IMR-90 (cell line): ENCODE data around the gene LGMN. TPM values are rescaled to one million over a fixed set of nuclear protein-coding genes. Genes with fewer than 3 reads are reported as not detected.

Source experiments
- ATAC-seq: fragments of 200-7000 bp; cut with Tn5 transposase; 2 replicates; pipeline ENCODE4 v1.9.1; 2020; ENCODE audit warnings: low read depth, mild to moderate bottlenecking, moderate library complexity
- BruUV-seq: library from RNA; stranded (reverse); fragments of 400-500 nt; replicated peaks from 2 replicates; lab custom pipeline; 2021; lab: Mats Ljungman, UMichigan
- CTCF ChIA-PET: fragments of 300-600 bp; formaldehyde crosslinking; extraction: SDS; loops from one replicate; lab custom pipeline; 2021; ENCODE audit warnings: antibody characterized with exemption; lab: Yijun Ruan, JAX
- POLR2A ChIA-PET: fragments of 300-600 bp; sonication (Branson Sonifier 250); formaldehyde crosslinking; loops from one replicate; lab custom pipeline; 2022; ENCODE audit warnings: antibody characterized with exemption; ENCODE audit not compliant: unreplicated experiment; lab: Charles Lee
- DNase-seq: peaks from one replicate; pipeline ENCODE4 v3.0.0; 2013
- H2AFZ ChIP-seq: replicated peaks from 2 replicates; pipeline ENCODE3; 2013; ENCODE audit warnings: low read length, mild to moderate bottlenecking; ENCODE audit not compliant: poor library complexity
- H2AK5ac ChIP-seq: 2 replicates; pipeline ENCODE4 v1.6.1; 2013; ENCODE audit warnings: low read depth, low read length, inconsistent platforms
- H2AK9ac ChIP-seq: replicated peaks from 2 replicates; pipeline ENCODE3; 2013; ENCODE audit warnings: mild to moderate bottlenecking, low read depth, low read length, moderate library complexity; ENCODE audit not compliant: poor library complexity
- H2BK120ac ChIP-seq: 2 replicates; pipeline ENCODE4 v1.6.1; 2013; ENCODE audit warnings: low read depth, low read length, inconsistent platforms
- H2BK15ac ChIP-seq: 3 replicates; pipeline ENCODE4 v1.6.1; 2013; ENCODE audit warnings: low read depth, low read length, inconsistent platforms
- H2BK20ac ChIP-seq: 2 replicates; pipeline ENCODE4 v1.6.1; 2013; ENCODE audit warnings: low read depth, mild to moderate bottlenecking, inconsistent platforms, low read length, moderate library complexity
- H2BK5ac ChIP-seq: 2 replicates; pipeline ENCODE4 v1.6.1; 2013; ENCODE audit warnings: mild to moderate bottlenecking, low read depth, low read length, inconsistent platforms; ENCODE audit not compliant: poor library complexity, severe bottlenecking
- H3K14ac ChIP-seq: replicated peaks from 2 replicates; pipeline ENCODE4 v1.6.1; 2013; ENCODE audit warnings: low read depth, low read length, inconsistent platforms
- H3K18ac ChIP-seq: 2 replicates; pipeline ENCODE4 v1.6.1; 2013; ENCODE audit warnings: low read depth, low read length, control low read depth
- H3K23ac ChIP-seq: 2 replicates; pipeline ENCODE4 v1.6.1; 2013; ENCODE audit warnings: low read depth, low read length, inconsistent platforms
- H3K27ac ChIP-seq: 2 replicates; pipeline ENCODE4 v1.5.1; 2013; ENCODE audit warnings: mild to moderate bottlenecking, control low read depth, low read length; ENCODE audit not compliant: insufficient read depth
- H3K27me3 ChIP-seq: 2 replicates; pipeline ENCODE4 v1.6.1; 2013; ENCODE audit warnings: low read length; ENCODE audit not compliant: control insufficient read depth, insufficient read depth
- H3K36me3 ChIP-seq: 2 replicates; pipeline ENCODE4 v1.6.1; 2013; ENCODE audit warnings: low read length, mixed read lengths; ENCODE audit not compliant: control insufficient read depth, insufficient read depth
- H3K4ac ChIP-seq: 2 replicates; pipeline ENCODE4 v1.6.1; 2013; ENCODE audit warnings: low read depth, low read length, inconsistent platforms
- H3K4me1 ChIP-seq: 2 replicates; pipeline ENCODE4 v1.6.1; 2013; ENCODE audit warnings: low read length, mixed read lengths; ENCODE audit not compliant: control insufficient read depth, insufficient read depth
- H3K4me2 ChIP-seq: 2 replicates; pipeline ENCODE4 v1.6.1; 2013; ENCODE audit warnings: low read depth, mild to moderate bottlenecking, control low read depth, low read length, moderate library complexity
- H3K4me3 ChIP-seq: 2 replicates; pipeline ENCODE4 v1.5.1; 2013; ENCODE audit warnings: low read depth, mild to moderate bottlenecking, control low read depth, low read length, moderate library complexity; ENCODE audit not compliant: insufficient read depth
- H3K56ac ChIP-seq: 2 replicates; pipeline ENCODE4 v1.6.1; 2013; ENCODE audit warnings: low read length, inconsistent platforms; ENCODE audit not compliant: insufficient read depth; ENCODE audit errors: extremely low read depth
- H3K79me1 ChIP-seq, 2 experiments: 2 replicates each; pipeline ENCODE4 v1.6.1; 2013; ENCODE audit warnings: low read length in 2 of 2, inconsistent platforms in 1 of 2, low read depth in 1 of 2
- H3K9ac ChIP-seq: 2 replicates; pipeline ENCODE4 v1.6.1; 2013; ENCODE audit warnings: low read depth, low read length, control low read depth
- H3K9me1 ChIP-seq: 2 replicates; pipeline ENCODE4 v1.6.1; 2013; ENCODE audit warnings: low read length, inconsistent platforms; ENCODE audit not compliant: insufficient read depth
- H3K9me3 ChIP-seq: 2 replicates; pipeline ENCODE4 v1.6.1; 2013; ENCODE audit warnings: low read length; ENCODE audit not compliant: control insufficient read depth, insufficient read depth
- H4K20me1 ChIP-seq: 2 replicates; pipeline ENCODE4 v1.6.1; 2013; ENCODE audit warnings: low read length, inconsistent platforms; ENCODE audit not compliant: insufficient read depth
- H4K5ac ChIP-seq: 2 replicates; pipeline ENCODE4 v1.6.1; 2013; ENCODE audit warnings: mild to moderate bottlenecking, low read depth, low read length, control low read depth
- H4K8ac ChIP-seq, 2 experiments: 2 replicates each; pipeline ENCODE4 v1.6.1; 2013; ENCODE audit warnings: low read depth in 2 of 2, low read length in 2 of 2, control low read depth in 1 of 2, inconsistent platforms in 1 of 2
- H4K91ac ChIP-seq: 2 replicates; pipeline ENCODE4 v1.6.1; 2013; ENCODE audit warnings: low read depth, low read length, inconsistent platforms; ENCODE audit not compliant: insufficient read depth
- BHLHE40 ChIP-seq: fragments of 150-350 bp; IDR thresholded peaks from 2 replicates; pipeline ENCODE4 v1.6.1; 2016; ENCODE audit warnings: mild to moderate bottlenecking, low read depth, low read length
- CEBPB ChIP-seq: IDR thresholded peaks from 2 replicates; pipeline ENCODE4 v1.6.1; 2012; ENCODE audit warnings: low read depth, low read length, improper control_type of control experiment
- CHD1 ChIP-seq: IDR thresholded peaks from 2 replicates; pipeline ENCODE4 v1.6.1; 2012; ENCODE audit warnings: low read depth, low read length, improper control_type of control experiment
- CTCF ChIP-seq: conservative IDR thresholded peaks from 2 replicates; pipeline ENCODE4 v1.5.1; 2012; ENCODE audit warnings: mild to moderate bottlenecking, low read depth, low read length, improper control_type of control experiment
- ELK1 ChIP-seq: fragments of 150-350 bp; IDR thresholded peaks from 2 replicates; pipeline ENCODE4 v1.6.1; 2016; ENCODE audit warnings: low read depth, mild to moderate bottlenecking, low read length, moderate library complexity, borderline replicate concordance
- MAFK ChIP-seq: IDR thresholded peaks from 2 replicates; pipeline ENCODE4 v1.6.1; 2012; ENCODE audit warnings: low read depth, low read length, improper control_type of control experiment
- MAZ ChIP-seq: IDR thresholded peaks from 2 replicates; pipeline ENCODE4 v1.6.1; 2012; ENCODE audit warnings: low read depth, mild to moderate bottlenecking, low read length, improper control_type of control experiment, moderate library complexity, borderline replicate concordance
- POLR2A ChIP-seq: IDR thresholded peaks from 2 replicates; pipeline ENCODE4 v1.6.1; 2012; ENCODE audit warnings: mild to moderate bottlenecking, low read depth, low read length
- RAD21 ChIP-seq: IDR thresholded peaks from 2 replicates; pipeline ENCODE4 v1.6.1; 2012; ENCODE audit warnings: low read length, improper control_type of control experiment
- WGBS, 2 experiments: methylation state at CpG; one replicate each; pipeline versions ENCODE4 v1.1.5 to v1.1.7; 2013; ENCODE audit warnings: missing lambda C conversion rate in 2 of 2; ENCODE audit not compliant: insufficient read length in 1 of 2; ENCODE audit errors: extremely low coverage in 2 of 2; 5-methylcytosine and 5-hydroxymethylcytosine counted together
- dilution Hi-C: fragments of 300-500 bp; cut with HindIII; formaldehyde crosslinking; loops from one replicate; pipeline ENCODE4 v1.14.3; 2018; ENCODE audit warnings: low sequenced_read_pairs; ENCODE audit not compliant: unreplicated experiment
- in situ Hi-C: fragments of 300-500 bp; cut with MboI; formaldehyde crosslinking; loops from 3 replicates; pipeline ENCODE4 v1.14.3; 2019; ENCODE audit warnings: low sequenced_read_pairs, inconsistent platforms, mixed read lengths
- intact Hi-C: fragments of 100-400 bp; cut with micrococcal nuclease; formaldehyde crosslinking; loops from 2 replicates; pipeline ENCODE4 v1.10.0; 2022
- polyA plus RNA-seq, 3 experiments: library from polyadenylated mRNA; depleted of rRNA; stranded (reverse); fragments of >200 nt; gene quantifications; 2 replicates each; pipeline ENCODE4 v1.2.3, GENCODE V29; 2012; ENCODE audit warnings: low replicate concordance in 1 of 3
- total RNA-seq: library from RNA; depleted of rRNA; stranded (reverse); fragments of >200 nt; gene quantifications from 2 replicates; pipeline ENCODE4 v1.2.3, GENCODE V29; 2012

The LGMN gene
- total and polyA plus RNA-seq, 2 of the 4 experiments (the other 2 are of a cell fraction) = 19.2 to 39.3 TPM

GRCh38 chr14:92787554-92787953 lies 39.1 kb upstream of the LGMN start:
- no peaks in the 10 kb centered on the region for H4K20me1 ChIP-seq
- no peak overlapping the region for H4K91ac ChIP-seq
- H3K27me3 ChIP-seq = no peaks in the 10 kb centered on the region
- DNase-seq (no peak), ATAC-seq (no peak)
- no peak overlapping the region for H3K18ac ChIP-seq
- 0 out of 2 replicates have a peak, but pooled peaks cover 2% of the 10 kb centered on the region for H3K9me1 ChIP-seq
- H3K27ac ChIP-seq = no peak overlapping the region
- H3K4me3 ChIP-seq = no peak overlapping the region
- no peak overlapping the region for H3K56ac ChIP-seq
- WGBS, 2 experiments = no CpG with 5 or more reads among the region's 2 CpGs
- no peak overlapping the region for H4K8ac ChIP-seq
- no peak overlapping the region for H2BK5ac ChIP-seq
- intact Hi-C loops = loop anchor here (5.0 to 10.0 kb wide), 2 partner anchors 200 to 653 kb away; no protein-coding TSS in a partner anchor
- no peaks in the 10 kb centered on the region for H3K36me3 ChIP-seq
- no peak overlapping the region for H2BK120ac ChIP-seq
- no peak overlapping the region for H2AFZ ChIP-seq
- H3K4ac ChIP-seq = no peak overlapping the region
- dilution Hi-C loops = no loop called here
- POLR2A ChIA-PET = no interaction called here
- H3K14ac ChIP-seq = no peak overlapping the region
- no peak for TF ChIP-seq CTCF
- no peak for TF ChIP-seq POLR2A
- no peak for TF ChIP-seq RAD21
- TF ChIP-seq ELK1 = no peak
- no peak for TF ChIP-seq BHLHE40
- no peak for TF ChIP-seq MAFK
- no peak for TF ChIP-seq MAZ
- no peak for TF ChIP-seq CHD1
- TF ChIP-seq CEBPB = no peak
- peaks cover 10% of the 10 kb centered on the region for H3K4me1 ChIP-seq
- H3K23ac ChIP-seq = no peak overlapping the region
- CTCF ChIA-PET = interaction anchor here (2.0 kb wide), 1 partner anchor 101 kb away, joined by 9 read pairs; no protein-coding TSS in a partner anchor
- no peak overlapping the region for H3K9ac ChIP-seq
- H3K4me2 ChIP-seq = no peak overlapping the region
- no peak overlapping the region for H4K5ac ChIP-seq
- peaks cover 5% of the 10 kb centered on the region; the same call in 1 of the 2 replicates for H3K9me3 ChIP-seq
- no peak overlapping the region for H2AK5ac ChIP-seq
- no peaks in the 10 kb centered on the region for H3K79me1 ChIP-seq
- no TSS peak for BruUV-seq
- H2BK20ac ChIP-seq = no peak overlapping the region
- in situ Hi-C loops = no loop called here
- no peak overlapping the region for H2BK15ac ChIP-seq
- H2AK9ac ChIP-seq = no peak overlapping the region
